ENCODE data around the gene KRT4. TPM values are rescaled to one million over a fixed set of nuclear protein-coding genes. Genes with fewer than 3 reads are reported as not detected.

KRT4 gene
- total RNA-seq, 1 donor from 2014 or later: not detected

GRCh38 chr12:52817003-52817698, 3.2 kb upstream of the KRT4 start:
- Mint-ChIP-seq H3K36me3 (ENCODE audit: unreplicated experiment) (no peaks in the 10 kb centered on the region), H3K27me3 (ENCODE audit: unreplicated experiment) (peaks cover 7% of the 10 kb centered on the region), H3K9me3 (ENCODE audit: unreplicated experiment) (peaks cover 2% of the 10 kb centered on the region), H3K4me1 (ENCODE audit: low read depth, unreplicated experiment) (no peaks in the 10 kb centered on the region), H3K27ac (ENCODE audit: unreplicated experiment) (no peak overlapping the region), H3K4me3 (ENCODE audit: unreplicated experiment) (no peak overlapping the region)
- DNase-seq: no peak
- no peak for TF ChIP-seq CTCF (IDR thresholded peaks at IDR 0.05; ENCODE audit: partially characterized antibody, unreplicated experiment)

GRCh38 chr12:52815676-52816588, 2.0 kb upstream of the KRT4 start:
- no peak for TF ChIP-seq CTCF (IDR thresholded peaks at IDR 0.05; ENCODE audit: partially characterized antibody, unreplicated experiment)
- H3K9me3 Mint-ChIP-seq (ENCODE audit: unreplicated experiment): peaks cover 2% of the 10 kb centered on the region
- H3K4me1 Mint-ChIP-seq (ENCODE audit: low read depth, unreplicated experiment): no peaks in the 10 kb centered on the region
- H3K27me3 Mint-ChIP-seq (ENCODE audit: unreplicated experiment): peaks cover 6% of the 10 kb centered on the region
- H3K4me3 Mint-ChIP-seq (ENCODE audit: unreplicated experiment): no peak overlapping the region
- no peaks in the 10 kb centered on the region for H3K36me3 Mint-ChIP-seq (ENCODE audit: unreplicated experiment)
- no peak for DNase-seq
- no peak overlapping the region for H3K27ac Mint-ChIP-seq (ENCODE audit: unreplicated experiment)

GRCh38 chr12:52815161-52815560, 1.2 kb upstream of the KRT4 start:
- no peaks in the 10 kb centered on the region for H3K36me3 Mint-ChIP-seq (ENCODE audit: unreplicated experiment)
- H3K9me3 Mint-ChIP-seq (ENCODE audit: unreplicated experiment): peaks cover 2% of the 10 kb centered on the region
- no peaks in the 10 kb centered on the region for H3K4me1 Mint-ChIP-seq (ENCODE audit: low read depth, unreplicated experiment)
- no peak overlapping the region for H3K27ac Mint-ChIP-seq (ENCODE audit: unreplicated experiment)
- H3K27me3 Mint-ChIP-seq (ENCODE audit: unreplicated experiment): peaks cover 6% of the 10 kb centered on the region
- no peak for TF ChIP-seq CTCF (IDR thresholded peaks at IDR 0.05; ENCODE audit: partially characterized antibody, unreplicated experiment)
- no peak overlapping the region for H3K4me3 Mint-ChIP-seq (ENCODE audit: unreplicated experiment)
- no peak for DNase-seq

GRCh38 chr12:52814710-52815155, 817 bp upstream of the KRT4 start:
- no peak for DNase-seq
- Mint-ChIP-seq H3K4me3 (ENCODE audit: unreplicated experiment) (no peak overlapping the region), H3K27ac (ENCODE audit: unreplicated experiment) (no peak overlapping the region), H3K9me3 (ENCODE audit: unreplicated experiment) (peaks cover 2% of the 10 kb centered on the region), H3K36me3 (ENCODE audit: unreplicated experiment) (no peaks in the 10 kb centered on the region), H3K27me3 (ENCODE audit: unreplicated experiment) (peaks cover 6% of the 10 kb centered on the region), H3K4me1 (ENCODE audit: low read depth, unreplicated experiment) (no peaks in the 10 kb centered on the region)
- no peak for TF ChIP-seq CTCF (IDR thresholded peaks at IDR 0.05; ENCODE audit: partially characterized antibody, unreplicated experiment)
